Right ventricle myocardium inferior (tissue), 1 donor: ENCODE results near the gene EGF. TPM values are rescaled to one million over a fixed set of nuclear protein-coding genes. Genes with fewer than 3 reads are reported as not detected.

Experiments used
- ATAC-seq: fragments of 200-7000 bp; cut with Tn5 transposase; one replicate; pipeline ENCODE4 v1.9.1; 2020; ENCODE audit warnings: mild to moderate bottlenecking, moderate library complexity
- DNase-seq: peaks from one replicate; pipeline ENCODE4 v3.0.0; 2021; ENCODE audit errors: missing footprints
- intact Hi-C: fragments of 100-400 bp; cut with DNase I; formaldehyde crosslinking; loops from one replicate; pipeline ENCODE4 v1.11.0; 2022
- total RNA-seq: library from RNA; stranded (reverse); fragmentation: NEBNext Ultra II Directional; extraction: Animal tissue kit (Norgen Biotek cat#: 25700); gene quantifications from one replicate; pipeline ENCODE4 v1.2.1, GENCODE V29; 2021
- donor health status: DM: no; HTN: yes; CAD: no; lungs with severe emphysema.

EGF gene
- total RNA-seq, 1 donor from 2014 or later, result 13.1 TPM

DNA sequence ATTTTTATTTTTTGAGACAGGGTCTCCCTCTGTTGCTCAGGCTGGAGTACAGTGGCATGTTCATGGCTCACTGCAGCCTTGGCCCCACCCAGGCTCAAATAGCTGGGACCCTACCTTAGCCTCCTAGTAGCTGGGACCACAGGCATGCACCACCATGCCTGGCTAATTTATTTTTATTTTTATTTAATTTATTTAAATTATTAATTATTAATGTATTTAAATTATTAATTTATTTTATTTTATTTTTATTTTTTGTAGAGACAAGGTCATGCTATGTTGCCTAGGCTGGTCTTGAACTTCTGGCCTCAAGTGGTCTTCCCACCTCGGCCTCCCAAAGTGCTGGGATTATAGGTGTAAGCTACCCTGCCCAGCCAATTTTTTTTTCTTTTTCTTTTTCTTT is 69.3 kb downstream of the EGF start:
- no peak for ATAC-seq

DNA sequence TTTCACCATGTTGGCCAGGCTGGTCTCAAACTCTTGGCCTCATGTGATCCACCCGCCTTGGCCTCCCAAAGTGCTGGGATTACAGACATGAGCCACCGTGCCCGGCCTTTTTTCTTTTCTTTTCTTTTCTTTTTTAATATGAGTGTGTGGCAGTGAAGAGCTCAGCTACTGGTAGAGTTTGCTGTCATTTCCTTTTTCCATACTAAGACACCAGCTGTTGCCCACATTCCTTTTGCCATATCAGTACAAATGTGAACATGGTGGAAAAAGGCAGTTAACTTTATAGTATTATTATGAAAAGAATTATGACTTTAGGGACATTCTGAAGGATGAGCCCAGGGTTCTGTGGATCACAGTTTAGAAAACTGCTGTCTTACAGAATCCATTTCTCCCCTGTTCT is 69.8 kb downstream of the EGF start:
- intact Hi-C loops, result no loop called here
- DNase-seq (no peak), ATAC-seq (no peak)

More for the DNA sequence above, 69.3 kb downstream of the EGF start:
- DNase-seq, result no peak
- intact Hi-C loops, result no loop called here

DNA sequence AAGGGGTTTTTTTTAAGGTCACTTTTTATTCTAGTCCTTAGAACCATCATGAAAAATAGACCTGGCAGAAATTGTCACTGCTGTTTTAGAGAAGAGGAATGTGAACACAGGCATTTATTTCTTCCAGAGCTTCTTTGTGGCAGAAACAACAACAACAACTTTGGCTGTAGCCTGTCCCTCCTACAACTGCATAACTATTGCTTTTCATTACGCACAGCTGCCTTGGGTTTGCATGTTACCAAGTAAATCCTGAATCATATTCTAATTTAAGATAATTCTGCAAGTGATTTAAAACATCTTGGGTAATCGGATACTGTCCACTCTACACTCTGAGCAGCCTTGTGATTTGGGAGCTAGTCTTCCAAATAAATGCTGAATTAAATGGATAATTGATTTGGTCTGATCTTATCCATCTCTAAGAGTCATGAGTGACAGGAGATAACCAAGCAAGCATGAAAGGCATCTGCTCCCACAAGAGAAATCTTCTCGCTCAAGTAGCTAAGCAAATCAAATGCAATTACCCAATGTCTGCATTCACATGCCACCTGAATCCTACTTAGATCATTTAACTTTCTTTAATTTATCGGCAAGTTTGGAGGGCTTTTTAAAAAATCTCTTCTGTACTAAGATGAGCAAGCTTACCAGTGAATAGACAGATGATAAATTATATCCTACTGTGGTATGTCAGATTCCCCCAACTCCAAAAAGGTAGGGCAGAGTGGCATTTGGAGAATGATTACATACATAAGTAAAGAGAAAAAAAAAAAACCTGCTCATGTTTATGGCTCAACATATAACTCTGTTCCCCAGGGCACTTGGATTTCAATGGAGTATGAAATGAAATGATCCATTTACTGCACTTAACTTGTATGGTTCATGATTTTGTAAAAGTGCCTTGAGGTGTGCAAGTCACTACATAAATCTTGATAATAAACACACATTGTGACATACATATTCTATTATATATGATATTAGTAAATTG is 73.6 kb downstream of the EGF start:
- intact Hi-C loops, result no loop called here
- ATAC-seq (no peak), DNase-seq (no peak)

- DNase-seq (no peak), ATAC-seq (no peak)
- intact Hi-C loops, result no loop called here
These were observed 76.4 kb downstream of the EGF start for GRCh38 chr4:109989044-109989443.

DNA sequence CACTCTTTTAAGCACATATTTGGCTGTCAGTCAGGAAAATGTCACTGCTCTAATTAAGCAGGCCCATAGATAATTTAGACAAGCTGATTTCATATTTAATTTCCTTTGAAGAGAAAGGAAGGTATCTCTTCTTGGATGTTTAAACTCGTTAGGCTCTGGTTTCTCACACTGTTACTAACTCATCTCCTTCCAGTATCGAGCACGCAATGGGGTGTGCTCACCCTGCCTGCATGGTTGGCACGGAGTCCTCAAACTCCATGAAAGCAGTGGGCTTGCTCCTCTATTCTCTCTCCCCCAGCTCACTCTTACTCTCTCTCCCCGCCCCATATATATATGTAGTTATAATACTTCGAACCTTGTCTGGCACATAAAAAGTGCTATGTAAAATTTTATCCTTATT is 76.9 kb downstream of the EGF start:
- intact Hi-C loops, result no loop called here
- ATAC-seq (no peak), DNase-seq (no peak)

DNA sequence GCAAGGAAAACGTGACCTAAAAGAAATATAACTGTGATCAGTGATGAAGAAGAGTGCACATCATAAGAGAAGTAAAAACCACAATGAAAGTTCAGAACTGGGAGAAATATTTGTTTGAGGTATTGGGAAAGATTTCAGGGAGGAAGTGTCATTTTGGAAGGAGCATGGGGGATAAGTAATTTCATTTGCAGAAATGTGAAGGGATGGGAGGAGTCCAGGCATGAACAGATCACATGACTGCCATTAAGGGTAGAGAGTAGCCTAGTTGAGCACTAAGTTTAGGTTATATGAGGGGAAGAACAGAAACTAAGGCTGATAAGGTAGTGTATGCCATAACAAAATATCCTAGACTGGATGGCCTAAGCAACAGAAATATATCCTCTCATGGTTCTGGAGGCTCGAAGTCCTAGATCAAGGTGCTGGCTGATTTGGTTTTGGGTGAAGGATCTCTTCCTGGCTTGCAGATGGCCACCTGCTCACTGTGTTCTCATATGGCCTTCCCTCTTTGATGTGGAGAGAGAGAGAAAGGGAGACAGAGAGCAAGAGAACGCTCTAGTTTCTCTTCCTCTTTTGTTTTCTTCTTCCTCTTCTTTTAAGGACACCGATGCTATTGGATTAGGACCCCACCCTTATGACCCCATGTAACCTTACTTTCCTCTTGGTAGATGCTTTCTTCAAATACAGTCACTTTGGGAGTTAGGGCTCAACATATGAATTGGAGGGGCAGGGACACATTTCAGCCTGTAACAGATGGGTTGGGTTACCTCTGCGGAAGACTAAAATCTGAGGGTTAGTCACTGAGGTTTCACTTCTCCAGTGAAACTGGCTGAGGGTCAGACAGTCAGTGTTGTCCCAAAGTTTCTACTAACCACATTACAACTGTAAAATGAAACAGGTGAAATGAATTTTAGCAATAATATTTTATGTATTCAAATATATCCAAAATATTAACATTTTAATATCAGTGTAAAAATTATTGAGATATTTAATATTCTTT is 77.9 kb downstream of the EGF start:
- DNase-seq, result no peak
- intact Hi-C loops, result no loop called here
- peak; percentile 44 for ATAC-seq

DNA sequence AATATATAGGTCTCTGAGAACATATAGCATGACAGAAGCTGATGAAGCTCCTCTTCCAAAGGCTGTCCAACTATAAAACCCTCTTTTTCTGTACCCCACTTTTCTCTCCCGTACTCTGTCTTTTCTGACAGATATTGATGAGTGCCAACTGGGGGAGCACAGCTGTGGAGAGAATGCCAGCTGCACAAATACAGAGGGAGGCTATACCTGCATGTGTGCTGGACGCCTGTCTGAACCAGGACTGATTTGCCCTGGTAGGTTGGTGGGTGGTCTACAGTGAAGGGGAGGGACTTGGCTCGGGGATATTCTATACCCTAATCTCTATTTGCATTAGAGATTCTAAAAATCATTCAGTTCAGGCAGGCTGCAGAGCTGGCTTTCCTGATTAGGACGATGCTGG is 80.4 kb downstream of the EGF start:
- no peak for DNase-seq
- ATAC-seq, result no peak
- intact Hi-C loops, result no loop called here

- intact Hi-C loops, result no loop called here
- no peak for DNase-seq
- ATAC-seq, result no peak
These were observed 81.7 kb downstream of the EGF start for GRCh38 chr4:109994415-109994827.

GRCh38 chr4:109996526-109996925 is 83.8 kb downstream of the EGF start:
- intact Hi-C loops, result no loop called here
- DNase-seq (no peak), ATAC-seq (no peak)

DNA sequence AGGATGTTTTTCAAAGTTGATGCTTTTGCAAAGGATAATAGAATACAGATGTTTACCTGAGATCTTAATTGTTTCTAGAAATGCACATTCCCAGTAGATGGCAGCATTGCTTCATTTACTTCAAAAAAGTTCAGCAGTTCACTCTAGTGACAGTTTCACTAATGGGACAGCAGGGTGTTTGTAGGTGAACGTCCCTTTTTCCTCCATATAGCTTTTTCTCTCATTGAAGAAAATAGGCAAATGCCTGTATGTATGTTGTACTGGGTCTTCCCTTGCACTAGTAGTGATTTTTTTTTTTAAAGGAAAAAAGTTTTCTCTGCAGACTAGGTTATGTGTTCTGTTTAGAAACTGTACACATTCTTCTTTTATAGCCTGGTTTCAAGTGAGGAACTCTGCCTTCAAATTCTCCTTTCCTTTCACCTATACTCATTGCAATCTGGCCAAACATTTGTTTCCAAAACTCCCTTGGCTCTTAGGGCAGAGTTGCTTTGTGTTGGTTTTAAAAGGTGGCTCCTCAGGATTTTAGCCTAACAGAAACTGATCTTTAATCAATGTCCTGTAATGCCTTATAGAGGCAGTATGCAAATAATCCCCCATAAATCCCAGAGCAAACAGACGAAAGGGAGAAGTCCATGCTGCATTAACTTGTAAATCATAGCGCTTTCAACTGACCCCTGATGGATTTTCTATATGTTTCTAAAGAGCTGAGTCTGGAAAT is 86.3 kb downstream of the EGF start:
- ATAC-seq (no peak), DNase-seq (no peak)
- intact Hi-C loops, result loop anchor here (2.0 kb wide), 1 partner anchor 516 kb away; no protein-coding TSS in a partner anchor

DNA sequence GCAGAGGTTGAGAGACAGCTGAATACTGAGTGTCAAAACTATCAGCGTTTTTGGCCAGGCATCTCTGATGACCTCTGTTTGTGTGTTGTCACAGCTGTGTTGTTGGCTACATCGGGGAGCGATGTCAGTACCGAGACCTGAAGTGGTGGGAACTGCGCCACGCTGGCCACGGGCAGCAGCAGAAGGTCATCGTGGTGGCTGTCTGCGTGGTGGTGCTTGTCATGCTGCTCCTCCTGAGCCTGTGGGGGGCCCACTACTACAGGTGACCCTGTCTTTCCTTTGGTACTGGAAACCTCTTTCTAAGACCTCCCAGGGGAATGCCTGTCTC is 86.9 kb downstream of the EGF start:
- intact Hi-C loops, result loop anchor here (2.0 kb wide), 1 partner anchor 515 kb away; no protein-coding TSS in a partner anchor
- no peak for DNase-seq
- ATAC-seq, result no peak

GRCh38 chr4:110002326-110002725 is 89.6 kb downstream of the EGF start:
- DNase-seq, result no peak
- no peak for ATAC-seq
- intact Hi-C loops, result loop anchor here (10.0 kb wide), 1 partner anchor 312 kb away; no protein-coding TSS in a partner anchor

GRCh38 chr4:110003401-110004187 is 90.9 kb downstream of the EGF start:
- DNase-seq (no peak), ATAC-seq (no peak)
- intact Hi-C loops, result loop anchor here (10.0 kb wide), 1 partner anchor 311 kb away; no protein-coding TSS in a partner anchor

- DNase-seq (no peak), ATAC-seq (no peak)
- intact Hi-C loops, result loop anchor here (10.0 kb wide), 1 partner anchor 310 kb away; no protein-coding TSS in a partner anchor
These were observed 91.9 kb downstream of the EGF start for GRCh38 chr4:110004556-110004955.

GRCh38 chr4:110005461-110006056 is 92.9 kb downstream of the EGF start:
- ATAC-seq, result no peak
- DNase-seq, result no peak
- intact Hi-C loops, result loop anchor here (10.0 kb wide), 1 partner anchor 309 kb away; no protein-coding TSS in a partner anchor

- DNase-seq, result no peak
- intact Hi-C loops, result loop anchor here (10.0 kb wide), 1 partner anchor 308 kb away; no protein-coding TSS in a partner anchor
- ATAC-seq, result no peak
These were observed 94.5 kb downstream of the EGF start for GRCh38 chr4:110007217-110007616.

DNA sequence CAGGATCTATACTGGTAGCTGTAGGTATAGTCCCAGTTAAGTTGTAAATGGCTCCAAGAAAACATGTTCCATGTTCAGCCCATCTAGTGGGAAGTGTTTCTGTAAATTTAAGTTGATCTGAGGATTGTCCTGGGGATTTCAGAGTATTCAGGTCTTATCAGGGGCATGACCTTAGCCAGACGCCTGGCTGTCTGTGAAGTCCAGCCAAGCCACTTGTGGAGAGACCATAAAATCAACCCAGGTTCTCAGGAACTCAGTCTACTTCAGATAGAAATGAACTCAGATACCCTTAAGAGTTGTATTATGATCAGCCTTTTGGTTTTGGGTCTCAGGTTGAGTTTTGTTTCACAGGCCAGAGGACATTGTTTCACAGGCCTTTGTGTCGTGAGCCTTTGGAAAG is 95.9 kb downstream of the EGF start:
- intact Hi-C loops, result loop anchor here (10.0 kb wide), 1 partner anchor 306 kb away; no protein-coding TSS in a partner anchor
- no peak for DNase-seq
- ATAC-seq, result no peak
